Right lung (tissue), 5 donors: ENCODE data around the gene NKIRAS1. TPM values are rescaled to one million over a fixed set of nuclear protein-coding genes. Genes with fewer than 3 reads are reported as not detected.
"Not testable (repeated sequence)": the region's sequence is repeated elsewhere in the genome, so short reads cannot be mapped to it uniquely, and the experiment has no call there.

Source experiments
- DNase-seq, 2 donors: peaks; one replicate each; pipeline ENCODE4 v3.0.0-alpha.2; 2013
- polyA plus RNA-seq, 5 donors: library from polyadenylated mRNA; unstranded; fragments of 120-200 nt; gene quantifications; one replicate each; pipeline versions ENCODE4 v1.2.1 to v1.2.3, GENCODE V29; 2013; ENCODE audit warnings: inconsistent platforms in 1 of 5, low replicate concordance in 1 of 5; ENCODE audit not compliant: insufficient read length in 5 of 5, insufficient read depth in 1 of 5

NKIRAS1 gene
- polyA plus RNA-seq, 5 donors = 12.7 to 18.3 (median 16.5) TPM

DNA sequence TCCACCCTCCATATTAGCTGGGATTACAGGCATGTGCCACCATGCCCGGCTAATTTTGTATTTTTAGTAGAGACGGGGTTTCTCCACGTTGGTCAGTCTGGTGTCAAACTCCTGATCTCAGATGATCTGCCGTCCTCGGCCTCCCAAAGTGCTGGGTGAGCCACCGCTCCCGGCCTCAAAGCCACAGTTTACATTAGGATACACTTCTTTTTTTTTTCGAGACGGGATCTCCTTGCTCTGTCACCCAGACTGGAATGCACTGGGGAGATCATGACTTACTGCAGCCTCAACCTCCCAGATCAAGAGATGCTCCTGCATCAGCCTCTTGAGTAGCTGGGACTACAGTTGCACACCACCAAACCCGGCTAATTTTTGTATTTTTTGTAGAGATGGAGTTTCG is 25.8 kb upstream of the NKIRAS1 start:
- no peak for DNase-seq

DNA sequence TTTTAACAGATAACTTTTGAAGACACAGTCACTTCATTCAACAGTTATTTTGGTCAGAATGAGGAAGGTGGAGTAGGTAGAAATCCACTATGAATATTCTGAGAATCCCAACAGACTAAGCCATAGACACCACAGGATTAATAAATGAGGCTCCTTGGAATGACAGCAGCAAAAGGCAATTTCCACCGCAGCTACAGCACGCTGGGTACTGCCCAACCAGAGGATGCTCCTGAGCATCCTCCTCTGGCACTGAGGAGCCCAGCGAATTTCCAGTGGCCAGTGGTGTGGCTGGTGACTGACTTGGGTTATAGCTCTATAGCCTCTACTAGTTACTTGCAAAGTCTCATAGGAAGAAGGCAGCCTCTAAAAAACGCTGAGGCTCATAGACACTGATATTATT is 24.6 kb upstream of the NKIRAS1 start:
- no peak for DNase-seq

DNA sequence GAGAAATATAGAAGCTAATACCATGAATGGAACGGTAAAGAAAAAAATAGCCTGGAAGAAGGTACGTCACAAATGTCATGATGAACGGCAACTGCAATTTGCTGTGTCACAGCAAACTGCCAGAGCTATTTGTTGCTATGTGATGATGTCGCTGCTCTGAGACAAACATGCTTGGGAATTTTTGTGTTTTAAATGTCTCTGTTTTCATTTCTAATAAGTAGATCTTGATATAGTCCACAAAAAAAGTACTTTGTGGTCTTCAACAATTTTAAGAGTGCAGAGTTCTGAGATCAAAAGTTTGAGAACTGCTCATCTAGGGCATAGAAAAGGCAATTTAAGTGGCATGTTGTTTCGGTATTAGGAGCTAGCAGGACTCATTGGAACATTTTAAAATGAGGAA is 24.0 kb upstream of the NKIRAS1 start:
- no peak for DNase-seq

DNA sequence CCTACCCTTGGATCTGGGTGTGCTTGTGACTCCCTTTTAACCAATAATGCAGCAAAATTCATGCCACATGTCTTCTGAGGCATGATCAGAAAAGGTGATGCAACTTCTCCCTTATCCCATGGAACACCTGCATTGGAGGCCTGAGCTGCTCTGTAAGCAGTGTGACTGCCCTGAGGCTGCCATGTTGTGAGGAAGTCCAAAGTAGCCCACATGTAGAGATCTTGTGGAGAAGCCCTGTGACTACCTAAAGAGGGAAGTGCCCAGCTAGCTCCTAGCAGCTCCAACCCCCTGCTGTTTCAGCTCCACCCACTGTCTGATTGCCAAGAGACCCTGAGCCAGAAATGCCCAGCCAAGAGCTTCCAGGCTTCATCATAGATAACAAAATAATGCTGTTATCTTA is 21.9 kb upstream of the NKIRAS1 start:
- no peak for DNase-seq

DNA sequence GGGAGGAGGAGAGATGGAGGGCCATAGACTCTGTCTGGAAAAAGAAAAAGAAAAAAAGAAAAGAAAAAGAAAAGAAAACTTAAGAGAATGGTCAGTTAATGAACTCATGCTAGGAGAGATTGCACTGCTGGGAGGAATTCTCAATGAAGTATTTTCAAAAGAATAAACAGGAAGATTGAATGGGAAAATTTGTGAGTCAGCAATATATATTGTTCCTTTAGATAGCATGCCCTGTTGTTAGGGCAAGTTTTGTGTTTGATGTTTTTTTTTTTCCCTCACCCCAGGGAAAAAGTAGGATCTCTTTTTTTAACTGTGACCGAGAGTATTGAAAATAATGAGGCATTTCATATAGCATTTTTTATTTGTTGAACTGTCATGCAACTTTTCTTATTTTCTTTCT is 20.5 kb upstream of the NKIRAS1 start:
- no peak for DNase-seq

DNA sequence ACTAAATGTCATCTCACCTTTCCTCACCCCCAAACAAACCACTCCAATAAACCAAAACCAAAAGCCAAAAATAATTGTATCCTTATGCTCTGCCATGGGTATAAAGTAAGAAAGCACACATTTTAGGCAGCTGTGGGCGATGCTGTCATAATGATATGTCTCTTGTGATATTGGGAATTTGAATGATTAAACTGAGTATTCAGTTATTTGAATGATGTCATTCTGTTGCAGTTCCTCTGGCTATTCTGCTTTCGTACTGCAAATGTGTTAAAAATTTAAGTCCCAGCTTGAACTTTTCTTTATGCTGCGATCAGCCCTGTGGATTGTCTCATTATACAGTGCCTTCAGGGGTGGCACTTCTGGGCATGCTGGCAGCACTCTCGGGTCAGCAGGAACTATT is 17.5 kb upstream of the NKIRAS1 start:
- no peak for DNase-seq

DNA sequence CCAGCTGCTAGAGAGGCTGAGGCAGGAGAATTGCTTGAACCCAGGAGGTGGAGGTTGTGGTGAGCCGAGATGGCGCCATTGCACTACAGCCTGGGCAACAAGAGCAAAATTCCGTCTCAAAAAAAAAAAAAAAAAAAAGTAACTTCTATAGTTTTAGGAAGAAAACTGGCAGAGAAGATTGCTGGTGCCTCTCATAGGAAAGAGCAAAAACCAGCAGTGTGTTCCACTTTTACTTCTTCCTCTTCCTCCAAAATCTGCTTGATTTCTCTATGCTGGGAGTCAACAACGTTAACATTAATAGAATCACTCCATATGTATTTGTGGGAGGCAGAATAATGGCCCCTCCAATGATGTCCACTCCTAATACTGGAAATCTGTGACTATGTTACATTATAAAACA is 15.8 kb upstream of the NKIRAS1 start:
- DNase-seq = no peak

DNA sequence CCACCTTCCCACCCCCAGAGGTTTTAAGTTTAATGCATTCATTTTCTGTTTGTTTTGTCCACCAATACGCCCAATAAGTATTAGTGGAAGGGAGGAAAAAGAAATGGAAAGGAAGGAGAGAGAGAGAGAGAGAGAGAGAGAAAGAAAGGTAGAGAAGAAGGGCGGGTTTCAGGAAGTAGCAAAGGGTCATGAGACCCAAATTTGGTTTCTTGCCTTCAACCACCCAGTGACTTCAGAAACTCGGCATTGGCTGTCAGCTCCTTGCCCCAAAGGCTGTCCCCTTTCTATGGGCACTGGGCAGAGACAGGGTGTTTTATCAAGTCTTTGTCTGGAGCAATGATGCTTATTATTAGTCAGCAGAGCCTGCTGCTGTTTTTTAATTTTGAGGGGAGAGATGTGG is 14.8 kb upstream of the NKIRAS1 start:
- DNase-seq = no peak

DNA sequence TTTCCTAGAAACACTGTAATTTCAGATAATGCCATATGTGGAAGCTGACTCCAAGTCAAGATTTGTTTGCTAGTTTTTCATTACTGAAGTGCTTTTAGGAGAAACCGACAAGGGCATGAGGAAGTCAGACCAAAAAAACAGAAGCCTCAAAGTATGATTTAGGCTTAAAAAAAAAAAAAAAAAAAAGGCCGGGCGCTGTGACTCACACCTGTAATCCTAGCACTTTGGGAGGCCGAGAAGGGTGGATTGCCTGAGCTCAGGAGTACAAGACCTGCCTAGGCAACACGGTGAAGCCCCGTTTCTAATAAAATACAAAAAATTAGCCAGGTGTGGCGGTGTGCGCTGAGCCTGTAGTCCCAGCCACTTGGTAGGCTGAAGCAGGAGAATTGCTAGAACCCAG is 11.7 kb upstream of the NKIRAS1 start:
- DNase-seq = no peak

DNA sequence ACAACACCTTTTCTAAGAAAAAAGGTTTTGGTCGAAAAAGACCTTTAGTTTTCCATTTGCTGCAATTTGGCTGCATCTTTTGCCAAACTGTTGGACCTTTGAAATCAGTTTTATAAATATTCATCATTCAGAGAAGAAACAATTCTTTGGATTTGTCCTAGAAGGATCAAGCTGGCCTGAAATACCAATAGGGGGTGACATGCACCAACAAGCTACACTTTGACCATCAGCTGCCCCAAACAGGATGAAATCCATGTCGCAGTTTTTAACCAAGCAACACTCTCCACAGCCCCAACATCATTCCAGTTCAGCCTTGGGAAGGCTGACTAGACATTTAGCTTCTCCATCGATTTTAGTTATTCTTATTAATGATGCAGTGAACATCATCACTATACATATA is 9.9 kb upstream of the NKIRAS1 start:
- DNase-seq = no peak

DNA sequence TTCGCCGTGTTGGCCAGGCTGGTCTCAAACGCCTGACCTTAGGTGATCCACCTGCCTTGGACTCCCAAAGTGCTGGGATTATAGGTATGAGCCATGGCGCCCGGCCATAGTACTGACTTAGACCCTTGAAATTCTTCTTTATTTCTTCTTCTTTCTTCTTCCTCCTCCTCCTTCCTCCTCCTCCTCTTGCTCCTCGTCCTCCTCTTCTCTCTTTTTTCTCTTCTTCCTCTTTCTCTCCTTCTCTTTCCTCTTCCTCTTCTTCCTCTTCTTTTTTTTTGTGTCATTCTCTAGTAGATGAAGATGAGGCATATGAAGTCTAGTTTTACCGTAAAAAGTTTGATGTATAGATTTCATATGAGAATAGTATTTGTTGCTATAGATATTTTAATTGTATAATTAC is 9.5 kb upstream of the NKIRAS1 start:
- no peak for DNase-seq

DNA sequence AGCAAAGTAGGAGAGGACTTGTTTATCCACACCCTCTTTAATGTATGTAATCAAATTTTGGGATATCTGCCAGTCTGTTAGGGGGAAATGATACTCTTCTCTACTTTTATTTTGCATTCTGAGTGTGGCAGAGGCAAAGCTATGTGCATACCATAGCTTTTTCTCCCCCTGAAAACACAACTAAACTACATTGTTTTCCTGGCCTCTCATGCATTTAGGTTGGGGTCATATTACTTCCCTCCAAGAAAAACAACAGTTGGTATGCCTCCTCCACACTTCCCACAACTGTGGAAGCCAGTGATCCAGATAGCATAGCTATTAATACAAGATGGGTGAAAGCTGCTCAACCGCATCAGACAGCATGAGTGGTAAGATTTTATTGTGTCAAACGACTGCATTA is 7.0 kb upstream of the NKIRAS1 start:
- DNase-seq = peak in 1 of 2 donors; percentile 69

DNA sequence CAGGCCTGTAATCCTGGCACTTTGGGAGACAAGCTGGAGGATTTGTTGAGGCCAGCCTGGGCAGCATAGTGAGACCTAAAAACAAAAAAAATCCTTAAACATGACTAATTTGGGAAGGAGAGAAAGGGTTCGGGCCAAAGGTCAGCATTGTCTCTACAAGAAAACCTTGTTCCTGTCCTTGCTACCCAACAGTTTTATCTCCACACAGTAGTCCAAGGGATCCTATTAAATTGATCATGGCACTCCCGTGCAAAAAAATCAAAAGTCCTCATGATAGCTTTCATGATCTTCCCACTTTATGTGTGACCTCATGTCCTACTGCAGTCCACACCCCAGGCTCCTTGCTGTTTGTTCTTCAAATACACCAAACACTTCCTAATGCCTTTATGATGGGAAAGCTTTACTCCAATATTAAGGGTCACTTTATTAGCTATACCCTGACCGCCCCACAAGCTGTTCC is 4.3 kb upstream of the NKIRAS1 start:
- DNase-seq = no peak

DNA sequence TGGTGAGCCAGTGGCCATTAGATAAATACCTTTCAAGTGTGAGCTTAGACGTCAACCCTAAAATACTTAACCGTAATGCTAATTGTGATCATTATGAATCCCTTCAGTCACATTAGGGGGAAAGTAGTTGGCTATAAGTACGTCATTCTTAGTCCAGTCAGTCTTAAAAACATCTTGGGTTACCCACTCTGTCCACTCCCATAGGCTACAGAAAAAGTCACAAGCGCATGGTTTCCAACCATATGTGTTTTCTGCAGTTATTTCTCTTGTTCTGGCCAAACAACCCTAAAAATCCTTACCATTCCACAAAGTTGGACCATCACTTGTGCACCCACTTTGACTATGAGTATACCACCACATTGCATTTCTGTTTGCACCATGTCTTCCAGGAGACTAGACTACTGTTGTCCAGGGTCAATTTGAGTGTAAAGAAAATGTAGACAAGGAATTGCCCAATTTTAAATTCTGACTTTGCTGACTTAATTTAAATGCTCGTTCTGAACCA is 3.4 kb upstream of the NKIRAS1 start:
- DNase-seq = no peak

DNA sequence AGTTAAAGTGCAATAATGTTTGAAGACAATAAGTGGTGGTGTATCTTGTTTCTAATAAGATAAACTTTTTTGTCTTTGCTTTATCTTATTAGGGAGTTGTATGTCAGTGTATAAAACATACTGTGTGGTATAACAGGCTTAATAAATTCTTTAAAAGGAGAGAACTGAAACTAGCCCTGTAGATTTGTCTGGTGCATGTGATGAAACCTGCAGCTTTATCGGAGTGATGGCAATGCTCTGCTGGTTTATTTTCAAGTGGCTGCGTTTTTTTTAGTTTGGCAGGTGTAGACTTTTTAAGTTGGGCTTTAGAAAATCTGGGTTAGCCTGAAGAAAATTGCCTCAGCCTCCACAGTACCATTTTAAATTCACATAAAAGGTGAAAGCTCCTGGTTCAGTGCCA is 2.8 kb upstream of the NKIRAS1 start:
- no peak for DNase-seq

DNA sequence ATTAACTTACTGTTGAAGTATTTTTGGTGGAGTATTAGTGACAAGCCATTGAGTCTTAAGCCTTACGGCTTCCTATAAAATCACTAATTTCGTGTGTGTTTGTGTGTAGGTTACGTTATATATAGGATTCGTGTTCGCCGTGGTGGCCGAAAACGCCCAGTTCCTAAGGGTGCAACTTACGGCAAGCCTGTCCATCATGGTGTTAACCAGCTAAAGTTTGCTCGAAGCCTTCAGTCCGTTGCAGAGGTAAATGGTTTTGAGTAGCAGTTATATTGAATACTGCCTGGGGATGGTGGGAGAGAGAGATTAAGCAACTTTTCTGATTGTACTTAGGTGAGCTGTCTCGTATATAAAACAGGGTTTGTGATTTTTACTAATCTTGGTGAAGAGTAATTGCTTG is 1.5 kb upstream of the NKIRAS1 start:
- DNase-seq = not testable (repeated sequence)

DNA sequence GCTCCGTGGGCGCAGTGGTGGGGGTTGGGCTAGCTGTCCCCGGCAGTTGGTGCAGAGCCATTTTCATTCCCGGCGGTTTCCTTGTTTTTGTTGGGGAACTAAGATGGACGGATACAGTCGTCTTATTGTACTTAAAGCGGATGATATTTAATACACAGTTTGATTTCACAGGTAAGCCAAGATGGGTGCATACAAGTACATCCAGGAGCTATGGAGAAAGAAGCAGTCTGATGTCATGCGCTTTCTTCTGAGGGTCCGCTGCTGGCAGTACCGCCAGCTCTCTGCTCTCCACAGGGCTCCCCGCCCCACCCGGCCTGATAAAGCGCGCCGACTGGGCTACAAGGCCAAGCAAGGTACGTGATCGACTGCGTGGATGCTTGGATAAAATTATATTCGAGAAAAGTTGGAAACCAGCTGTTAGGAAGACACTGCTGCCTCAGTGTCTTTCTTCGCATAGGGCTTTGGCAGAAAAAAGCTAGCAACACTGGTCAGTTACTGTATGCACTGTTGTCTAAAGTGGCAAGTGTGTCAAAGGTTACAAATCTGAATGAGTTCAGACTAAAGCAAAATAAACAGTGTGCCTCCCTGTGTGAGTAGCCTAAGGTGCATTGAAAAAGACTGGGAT is 1.0 kb upstream of the NKIRAS1 start:
- DNase-seq = not testable (repeated sequence)

DNA sequence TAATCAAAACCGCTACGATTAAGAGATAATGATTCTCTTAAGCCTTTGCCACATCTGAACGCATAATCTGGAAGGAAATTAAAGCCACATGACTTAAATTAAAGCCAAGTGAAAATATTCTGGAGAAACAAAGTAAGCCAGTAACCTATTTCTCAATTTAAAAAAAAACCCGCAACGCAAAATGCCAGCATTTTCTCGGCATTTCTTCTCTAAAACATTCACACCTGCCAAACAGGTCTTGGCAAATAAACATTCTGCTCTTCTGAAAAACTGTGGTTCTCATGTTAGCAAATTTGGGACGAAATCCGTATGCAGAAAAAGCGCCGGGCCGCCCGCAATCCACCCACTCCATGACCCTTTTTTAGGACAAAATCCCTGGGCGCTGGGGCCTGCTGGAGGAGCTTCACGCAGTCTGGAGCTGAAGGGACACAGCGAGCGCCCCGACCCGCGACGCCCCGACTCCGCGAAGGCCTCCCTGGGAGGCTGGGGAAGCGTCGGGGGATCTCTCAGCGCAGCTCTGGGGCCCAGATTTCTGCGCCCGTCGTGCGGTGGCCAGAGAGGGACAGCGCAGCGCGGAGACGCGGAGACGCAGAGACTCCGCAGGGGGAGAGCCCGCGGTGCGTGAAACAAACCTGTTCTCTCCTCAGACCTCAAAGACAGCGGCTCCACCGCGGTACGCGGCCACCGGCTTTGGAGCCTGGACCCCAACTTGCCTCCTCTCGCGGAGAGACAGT is 471 bp downstream of the NKIRAS1 start:
- DNase-seq = peak in 1 of 2 donors; percentile 19

DNA sequence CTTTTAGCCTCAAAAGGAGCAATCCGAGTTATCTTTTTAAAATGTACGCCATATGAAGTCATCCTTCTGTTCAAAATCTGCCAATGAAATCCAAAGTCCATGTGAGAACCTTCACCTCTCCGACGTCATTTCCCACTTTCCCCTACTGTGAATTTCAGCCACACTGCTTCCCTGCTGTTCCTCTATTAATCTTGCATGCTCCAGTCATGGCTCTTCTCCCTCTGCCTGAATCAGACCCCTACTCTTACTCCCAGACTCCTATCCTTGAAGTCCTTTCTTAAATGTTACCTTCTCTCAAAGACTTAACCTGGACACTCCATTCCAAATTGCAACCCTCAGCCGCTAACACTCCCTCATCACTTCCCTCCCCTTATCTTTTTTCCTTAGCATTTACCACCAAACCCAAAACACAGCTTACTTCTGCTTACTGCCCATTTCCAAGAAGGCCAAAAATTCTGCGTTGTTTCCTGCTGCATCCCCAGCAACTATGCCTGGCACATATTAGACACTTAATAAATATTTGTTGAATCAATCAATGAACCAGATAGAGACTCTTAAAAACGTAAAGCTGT is 1.2 kb downstream of the NKIRAS1 start:
- DNase-seq = no peak

DNA sequence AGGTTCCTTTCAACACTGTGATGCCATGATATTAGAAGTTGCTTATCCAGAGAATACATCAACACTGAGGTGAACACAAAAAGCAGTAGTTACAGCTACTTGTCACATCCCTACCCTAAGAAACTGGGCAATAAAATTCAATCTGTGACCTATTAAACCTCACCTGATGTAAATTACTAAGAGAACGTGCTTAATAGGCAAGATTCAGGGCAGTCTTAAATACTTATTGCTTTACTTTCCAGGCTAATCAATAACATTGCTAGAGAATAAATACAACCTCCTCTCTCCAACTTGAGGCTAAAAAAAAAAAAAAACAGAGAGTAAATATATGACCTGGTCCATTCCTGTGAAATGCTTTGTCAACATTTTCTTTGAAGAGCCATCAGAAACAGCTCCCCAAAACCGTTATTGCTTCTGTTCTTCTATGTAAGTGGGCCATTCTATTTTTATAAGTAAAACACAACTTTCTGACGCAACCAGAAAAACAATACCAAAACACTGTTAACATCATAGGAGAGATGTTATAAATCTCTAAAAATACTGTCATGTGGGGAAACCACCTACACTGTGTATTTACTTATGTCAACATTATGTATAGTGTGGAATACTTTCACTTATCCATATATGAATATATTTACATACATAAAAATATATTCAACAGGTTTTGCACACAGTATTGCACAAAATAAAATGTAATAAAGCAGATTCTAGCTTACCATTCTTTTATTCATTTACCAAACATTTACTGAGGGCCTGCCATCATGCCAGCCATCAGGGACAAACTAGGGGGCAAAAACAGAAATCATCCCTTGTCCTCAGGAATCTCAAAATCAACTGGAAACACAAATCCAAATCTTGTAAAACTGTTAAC is 2.7 kb downstream of the NKIRAS1 start:
- no peak for DNase-seq

DNA sequence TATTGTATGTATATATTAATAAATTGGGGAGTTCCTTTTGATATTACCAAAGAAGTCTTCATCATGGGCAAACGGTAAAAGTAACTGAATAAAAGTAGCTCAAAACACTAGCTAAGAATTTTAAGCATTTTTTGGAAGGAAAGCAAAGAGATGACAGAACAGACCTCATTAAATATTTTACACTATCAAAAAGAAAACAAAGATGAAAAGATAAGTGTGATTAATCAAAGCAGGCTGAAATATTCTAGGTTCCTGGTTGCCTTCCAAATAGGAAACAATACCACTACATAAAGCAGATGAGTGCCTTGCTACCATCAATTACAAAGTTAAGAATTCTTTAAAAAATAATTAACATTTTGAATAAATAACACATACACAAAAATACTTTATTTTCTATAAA is 3.6 kb downstream of the NKIRAS1 start:
- DNase-seq = no peak

DNA sequence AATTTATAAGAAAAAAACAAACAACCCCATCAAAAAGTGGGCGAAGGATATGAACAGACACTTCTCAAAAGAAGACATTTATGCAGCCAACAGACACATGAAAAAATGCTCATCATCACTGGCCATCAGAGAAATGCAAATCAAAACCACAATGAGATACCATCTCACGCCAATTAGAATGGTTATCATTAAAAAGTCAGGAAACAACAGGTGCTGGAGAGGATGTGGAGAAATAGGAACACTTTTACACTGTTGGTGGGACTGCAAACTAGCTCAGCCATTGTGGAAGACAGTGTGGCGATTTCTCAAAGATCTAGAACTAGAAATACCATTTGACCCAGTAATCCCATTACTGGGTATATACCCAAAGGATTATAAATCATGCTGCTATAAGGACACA is 4.5 kb downstream of the NKIRAS1 start:
- DNase-seq = not testable (repeated sequence)
